Trophoblast cell (in vitro differentiated cells and primary cell): ENCODE results near the gene CLASP1.

Experiments used
- DNase-seq, 2 donors: peaks; one replicate each; pipeline ENCODE4 v3.0.0-alpha.2; 2016
- H2AFZ ChIP-seq: 2 replicates; pipeline ENCODE4 v1.6.1; 2013; ENCODE audit warnings: low read length, moderate library complexity, mild to moderate bottlenecking; ENCODE audit not compliant: insufficient read depth, poor library complexity
- H2AK5ac ChIP-seq: 2 replicates; pipeline ENCODE4 v1.6.1; 2013; ENCODE audit warnings: mild to moderate bottlenecking, low read length
- H2BK120ac ChIP-seq: 2 replicates; pipeline ENCODE4 v1.6.1; 2013; ENCODE audit warnings: low read length, mild to moderate bottlenecking, moderate library complexity; ENCODE audit not compliant: insufficient read depth, poor library complexity
- H2BK12ac ChIP-seq: 2 replicates; pipeline ENCODE4 v1.6.1; 2013; ENCODE audit warnings: mild to moderate bottlenecking, low read length, moderate library complexity
- H2BK5ac ChIP-seq: 2 replicates; pipeline ENCODE4 v1.6.1; 2013; ENCODE audit warnings: low read length, low read depth, moderate library complexity, mild to moderate bottlenecking; ENCODE audit not compliant: poor library complexity
- H3K14ac ChIP-seq: 2 replicates; pipeline ENCODE4 v1.6.1; 2013; ENCODE audit warnings: mild to moderate bottlenecking, low read length
- H3K18ac ChIP-seq: 2 replicates; pipeline ENCODE4 v1.6.1; 2013; ENCODE audit warnings: mild to moderate bottlenecking, low read length
- H3K23ac ChIP-seq: 2 replicates; pipeline ENCODE4 v1.6.1; 2013; ENCODE audit warnings: low read length
- H3K27ac ChIP-seq: 2 replicates; pipeline ENCODE4 v1.5.1; 2013; ENCODE audit warnings: low read depth, mild to moderate bottlenecking, inconsistent platforms, low read length, moderate library complexity
- H3K27me3 ChIP-seq: 2 replicates; pipeline ENCODE4 v1.6.1; 2013; ENCODE audit warnings: inconsistent platforms, mild to moderate bottlenecking, low read length, moderate library complexity; ENCODE audit not compliant: insufficient read depth
- H3K36me3 ChIP-seq, 2 experiments: 1 replicate in 1 of 2; 2 replicates in 1 of 2; pipeline ENCODE4 v1.6.1; 2013; ENCODE audit warnings: low read length in 2 of 2, mild to moderate bottlenecking in 2 of 2, moderate library complexity in 1 of 2; ENCODE audit not compliant: insufficient read depth in 2 of 2, control insufficient read depth in 1 of 2
- H3K4ac ChIP-seq: 2 replicates; pipeline ENCODE4 v1.6.1; 2013; ENCODE audit warnings: low read depth, mild to moderate bottlenecking, low read length, moderate library complexity
- H3K4me1 ChIP-seq, 2 experiments: 1 replicate in 1 of 2; 2 replicates in 1 of 2; pipeline ENCODE4 v1.6.1; 2013; ENCODE audit warnings: low read length in 2 of 2, mild to moderate bottlenecking in 2 of 2, moderate library complexity in 1 of 2; ENCODE audit not compliant: insufficient read depth in 2 of 2, control insufficient read depth in 1 of 2
- H3K4me2 ChIP-seq: 2 replicates; pipeline ENCODE4 v1.6.1; 2013; ENCODE audit warnings: inconsistent platforms, mild to moderate bottlenecking, low read length, moderate library complexity
- H3K4me3 ChIP-seq: 2 replicates; pipeline ENCODE4 v1.5.1; 2013; ENCODE audit warnings: mild to moderate bottlenecking, low read depth, low read length, inconsistent platforms
- H3K79me1 ChIP-seq: one replicate; pipeline ENCODE4 v1.6.1; 2013; ENCODE audit warnings: low read length
- H3K79me2 ChIP-seq: 2 replicates; pipeline ENCODE4 v1.6.1; 2013; ENCODE audit warnings: low read length, mild to moderate bottlenecking; ENCODE audit not compliant: control insufficient read depth, insufficient read depth, poor library complexity
- H3K9ac ChIP-seq: 2 replicates; pipeline ENCODE4 v1.6.1; 2013; ENCODE audit warnings: mild to moderate bottlenecking, low read length
- H3K9me3 ChIP-seq: 2 replicates; pipeline ENCODE4 v1.6.1; 2013; ENCODE audit warnings: low read depth, mild to moderate bottlenecking, control low read depth, inconsistent platforms, low read length; ENCODE audit not compliant: insufficient read depth
- H4K12ac ChIP-seq: 2 replicates; pipeline ENCODE4 v1.6.1; 2013; ENCODE audit warnings: low read depth, mild to moderate bottlenecking, low read length, moderate library complexity
- H4K8ac ChIP-seq: 2 replicates; pipeline ENCODE4 v1.6.1; 2013; ENCODE audit warnings: low read depth, mild to moderate bottlenecking, low read length, moderate library complexity
- H4K91ac ChIP-seq: one replicate; pipeline ENCODE4 v1.6.1; 2013; ENCODE audit warnings: low read depth, mild to moderate bottlenecking, low read length, moderate library complexity
- WGBS: extraction: QIAGEN DNeasy Blood & Tissue Kit; methylation state at CpG from one replicate; pipeline ENCODE4 v1.1.7; 2013; ENCODE audit warnings: missing lambda C conversion rate; ENCODE audit not compliant: insufficient read length, insufficient coverage; ENCODE audit errors: extremely low coverage; 5-methylcytosine and 5-hydroxymethylcytosine counted together

CLASP1 gene

GRCh38 chr2:121501031-121501430 lies 148.2 kb downstream of the CLASP1 start:
- Histone ChIP-seq H3K27ac (no peak overlapping the region), H3K79me2 (no peaks in the 10 kb centered on the region), H3K9ac (no peak overlapping the region), H3K79me1 (no peaks in the 10 kb centered on the region), H2BK12ac (no peak overlapping the region), H2BK5ac (no peak overlapping the region), H4K12ac (no peak overlapping the region), H3K4me1 (peaks cover under 1 to 3% of the 10 kb centered on the region in 2 experiments), H3K9me3 (no peaks in the 10 kb centered on the region), H2AFZ (no peak overlapping the region), H3K23ac (no peak overlapping the region), H3K4me2 (no peak overlapping the region), H4K8ac (no peak overlapping the region), H2BK120ac (no peak overlapping the region), H2AK5ac (no peak overlapping the region), H4K91ac (no peak overlapping the region), H3K4me3 (no peak overlapping the region), H3K18ac (no peak overlapping the region), H3K4ac (no peak overlapping the region), H3K36me3 (peaks cover 0 to 9% of the 10 kb centered on the region in 2 experiments), H3K14ac (no peak overlapping the region), H3K27me3 (no peaks in the 10 kb centered on the region)
- WGBS, result no CpG with 5 or more reads among the region's 1 CpG
- DNase-seq, result no peak

- no peak overlapping the region for H3K9ac ChIP-seq
- no peak overlapping the region for H2AFZ ChIP-seq
- H3K9me3 ChIP-seq, result no peaks in the 10 kb centered on the region
- peaks cover 0 to 9% of the 10 kb centered on the region in 2 experiments for H3K36me3 ChIP-seq
- no peak overlapping the region for H3K4me2 ChIP-seq
- H3K27ac ChIP-seq, result no peak overlapping the region
- H3K79me2 ChIP-seq, result no peaks in the 10 kb centered on the region
- no peak overlapping the region for H2AK5ac ChIP-seq
- no peak overlapping the region for H3K23ac ChIP-seq
- no peak overlapping the region for H2BK12ac ChIP-seq
- no peak for DNase-seq
- H3K27me3 ChIP-seq, result no peaks in the 10 kb centered on the region
- no peak overlapping the region for H4K91ac ChIP-seq
- no peak overlapping the region for H4K8ac ChIP-seq
- no CpG with 5 or more reads among the region's 1 CpG for WGBS
- H2BK5ac ChIP-seq, result no peak overlapping the region
- no peaks in the 10 kb centered on the region for H3K79me1 ChIP-seq
- H3K4me3 ChIP-seq, result no peak overlapping the region
- H3K14ac ChIP-seq, result no peak overlapping the region
- H3K4me1 ChIP-seq, result no peaks in the 10 kb centered on the region
- H3K4ac ChIP-seq, result no peak overlapping the region
- H4K12ac ChIP-seq, result no peak overlapping the region
- H2BK120ac ChIP-seq, result no peak overlapping the region
- H3K18ac ChIP-seq, result no peak overlapping the region
Measured at GRCh38 chr2:121498731-121499130, 150.5 kb downstream of the CLASP1 start.

- Histone ChIP-seq H3K27me3 (no peaks in the 10 kb centered on the region), H4K8ac (no peak overlapping the region), H3K4me1 (no peaks in the 10 kb centered on the region), H3K23ac (no peak overlapping the region), H3K18ac (no peak overlapping the region), H3K9ac (no peak overlapping the region), H3K4me2 (no peak overlapping the region), H2AFZ (no peak overlapping the region), H3K36me3 (peaks cover 0 to 3% of the 10 kb centered on the region in 2 experiments), H2BK120ac (no peak overlapping the region), H2BK12ac (no peak overlapping the region), H3K14ac (no peak overlapping the region), H2AK5ac (no peak overlapping the region), H4K12ac (no peak overlapping the region), H3K4me3 (no peak overlapping the region), H3K4ac (no peak overlapping the region), H4K91ac (no peak overlapping the region), H3K9me3 (no peaks in the 10 kb centered on the region), H3K79me2 (no peaks in the 10 kb centered on the region), H2BK5ac (no peak overlapping the region), H3K79me1 (no peaks in the 10 kb centered on the region), H3K27ac (no peak overlapping the region)
- DNase-seq, result no peak
- no CpG with 5 or more reads among the region's 3 CpGs for WGBS
Measured at GRCh38 chr2:121492409-121492808, 156.9 kb downstream of the CLASP1 start.

- Histone ChIP-seq H3K79me2 (no peaks in the 10 kb centered on the region), H3K18ac (no peak overlapping the region), H3K36me3 (peaks cover 0 to 1% of the 10 kb centered on the region in 2 experiments), H4K12ac (no peak overlapping the region), H3K4me3 (no peak overlapping the region), H4K91ac (no peak overlapping the region), H4K8ac (no peak overlapping the region), H3K9me3 (no peaks in the 10 kb centered on the region), H3K27ac (no peak overlapping the region), H3K23ac (no peak overlapping the region), H3K14ac (no peak overlapping the region), H3K27me3 (no peaks in the 10 kb centered on the region), H2BK120ac (no peak overlapping the region), H2AK5ac (no peak overlapping the region), H2AFZ (no peak overlapping the region), H2BK5ac (no peak overlapping the region), H3K4ac (no peak overlapping the region), H2BK12ac (no peak overlapping the region), H3K79me1 (no peaks in the 10 kb centered on the region), H3K4me2 (no peak overlapping the region), H3K9ac (no peak overlapping the region), H3K4me1 (no peaks in the 10 kb centered on the region)
- no CpG with 5 or more reads among the region's 4 CpGs for WGBS
- DNase-seq, result no peak
Measured at GRCh38 chr2:121491518-121491917, 157.7 kb downstream of the CLASP1 start.
